IMR-90 (cell line): ENCODE measurements around the gene HBM. TPM values are rescaled to one million over a fixed set of nuclear protein-coding genes. Genes with fewer than 3 reads are reported as not detected.

Experiments
- ATAC-seq: fragments of 200-7000 bp; cut with Tn5 transposase; 2 replicates; pipeline ENCODE4 v1.9.1; 2020; ENCODE audit warnings: low read depth, mild to moderate bottlenecking, moderate library complexity
- BruUV-seq: library from RNA; stranded (reverse); fragments of 400-500 nt; replicated peaks from 2 replicates; lab custom pipeline; 2021; lab: Mats Ljungman, UMichigan
- CTCF ChIA-PET: fragments of 300-600 bp; formaldehyde crosslinking; extraction: SDS; loops from one replicate; lab custom pipeline; 2021; ENCODE audit warnings: antibody characterized with exemption; lab: Yijun Ruan, JAX
- POLR2A ChIA-PET: fragments of 300-600 bp; sonication (Branson Sonifier 250); formaldehyde crosslinking; loops from one replicate; lab custom pipeline; 2022; ENCODE audit warnings: antibody characterized with exemption; ENCODE audit not compliant: unreplicated experiment; lab: Charles Lee
- DNase-seq: peaks from one replicate; pipeline ENCODE4 v3.0.0; 2013
- H2AFZ ChIP-seq: replicated peaks from 2 replicates; pipeline ENCODE3; 2013; ENCODE audit warnings: low read length, mild to moderate bottlenecking; ENCODE audit not compliant: poor library complexity
- H2AK5ac ChIP-seq: 2 replicates; pipeline ENCODE4 v1.6.1; 2013; ENCODE audit warnings: low read depth, low read length, inconsistent platforms
- H2AK9ac ChIP-seq: replicated peaks from 2 replicates; pipeline ENCODE3; 2013; ENCODE audit warnings: mild to moderate bottlenecking, low read depth, low read length, moderate library complexity; ENCODE audit not compliant: poor library complexity
- H2BK120ac ChIP-seq: 2 replicates; pipeline ENCODE4 v1.6.1; 2013; ENCODE audit warnings: low read depth, low read length, inconsistent platforms
- H2BK15ac ChIP-seq: 3 replicates; pipeline ENCODE4 v1.6.1; 2013; ENCODE audit warnings: low read depth, low read length, inconsistent platforms
- H2BK20ac ChIP-seq: 2 replicates; pipeline ENCODE4 v1.6.1; 2013; ENCODE audit warnings: low read depth, mild to moderate bottlenecking, inconsistent platforms, low read length, moderate library complexity
- H2BK5ac ChIP-seq: 2 replicates; pipeline ENCODE4 v1.6.1; 2013; ENCODE audit warnings: mild to moderate bottlenecking, low read depth, low read length, inconsistent platforms; ENCODE audit not compliant: poor library complexity, severe bottlenecking
- H3K14ac ChIP-seq: replicated peaks from 2 replicates; pipeline ENCODE4 v1.6.1; 2013; ENCODE audit warnings: low read depth, low read length, inconsistent platforms
- H3K18ac ChIP-seq: 2 replicates; pipeline ENCODE4 v1.6.1; 2013; ENCODE audit warnings: low read depth, low read length, control low read depth
- H3K23ac ChIP-seq: 2 replicates; pipeline ENCODE4 v1.6.1; 2013; ENCODE audit warnings: low read depth, low read length, inconsistent platforms
- H3K27ac ChIP-seq: 2 replicates; pipeline ENCODE4 v1.5.1; 2013; ENCODE audit warnings: mild to moderate bottlenecking, control low read depth, low read length; ENCODE audit not compliant: insufficient read depth
- H3K27me3 ChIP-seq: 2 replicates; pipeline ENCODE4 v1.6.1; 2013; ENCODE audit warnings: low read length; ENCODE audit not compliant: control insufficient read depth, insufficient read depth
- H3K36me3 ChIP-seq: 2 replicates; pipeline ENCODE4 v1.6.1; 2013; ENCODE audit warnings: low read length, mixed read lengths; ENCODE audit not compliant: control insufficient read depth, insufficient read depth
- H3K4ac ChIP-seq: 2 replicates; pipeline ENCODE4 v1.6.1; 2013; ENCODE audit warnings: low read depth, low read length, inconsistent platforms
- H3K4me1 ChIP-seq: 2 replicates; pipeline ENCODE4 v1.6.1; 2013; ENCODE audit warnings: low read length, mixed read lengths; ENCODE audit not compliant: control insufficient read depth, insufficient read depth
- H3K4me2 ChIP-seq: 2 replicates; pipeline ENCODE4 v1.6.1; 2013; ENCODE audit warnings: low read depth, mild to moderate bottlenecking, control low read depth, low read length, moderate library complexity
- H3K4me3 ChIP-seq: 2 replicates; pipeline ENCODE4 v1.5.1; 2013; ENCODE audit warnings: low read depth, mild to moderate bottlenecking, control low read depth, low read length, moderate library complexity; ENCODE audit not compliant: insufficient read depth
- H3K56ac ChIP-seq: 2 replicates; pipeline ENCODE4 v1.6.1; 2013; ENCODE audit warnings: low read length, inconsistent platforms; ENCODE audit not compliant: insufficient read depth; ENCODE audit errors: extremely low read depth
- H3K79me1 ChIP-seq, 2 experiments: 2 replicates each; pipeline ENCODE4 v1.6.1; 2013; ENCODE audit warnings: low read length in 2 of 2, inconsistent platforms in 1 of 2, low read depth in 1 of 2
- H3K9ac ChIP-seq: 2 replicates; pipeline ENCODE4 v1.6.1; 2013; ENCODE audit warnings: low read depth, low read length, control low read depth
- H3K9me1 ChIP-seq: 2 replicates; pipeline ENCODE4 v1.6.1; 2013; ENCODE audit warnings: low read length, inconsistent platforms; ENCODE audit not compliant: insufficient read depth
- H3K9me3 ChIP-seq: 2 replicates; pipeline ENCODE4 v1.6.1; 2013; ENCODE audit warnings: low read length; ENCODE audit not compliant: control insufficient read depth, insufficient read depth
- H4K20me1 ChIP-seq: 2 replicates; pipeline ENCODE4 v1.6.1; 2013; ENCODE audit warnings: low read length, inconsistent platforms; ENCODE audit not compliant: insufficient read depth
- H4K5ac ChIP-seq: 2 replicates; pipeline ENCODE4 v1.6.1; 2013; ENCODE audit warnings: mild to moderate bottlenecking, low read depth, low read length, control low read depth
- H4K8ac ChIP-seq, 2 experiments: 2 replicates each; pipeline ENCODE4 v1.6.1; 2013; ENCODE audit warnings: low read depth in 2 of 2, low read length in 2 of 2, control low read depth in 1 of 2, inconsistent platforms in 1 of 2
- H4K91ac ChIP-seq: 2 replicates; pipeline ENCODE4 v1.6.1; 2013; ENCODE audit warnings: low read depth, low read length, inconsistent platforms; ENCODE audit not compliant: insufficient read depth
- CTCF ChIP-seq: conservative IDR thresholded peaks from 2 replicates; pipeline ENCODE4 v1.5.1; 2012; ENCODE audit warnings: mild to moderate bottlenecking, low read depth, low read length, improper control_type of control experiment
- ELK1 ChIP-seq: fragments of 150-350 bp; IDR thresholded peaks from 2 replicates; pipeline ENCODE4 v1.6.1; 2016; ENCODE audit warnings: low read depth, mild to moderate bottlenecking, low read length, moderate library complexity, borderline replicate concordance
- NFE2L2 ChIP-seq: fragments of 150-350 bp; IDR thresholded peaks from 2 replicates; pipeline ENCODE4 v1.6.1; 2016; ENCODE audit warnings: low read depth, mild to moderate bottlenecking, low read length
- POLR2A ChIP-seq: IDR thresholded peaks from 2 replicates; pipeline ENCODE4 v1.6.1; 2012; ENCODE audit warnings: mild to moderate bottlenecking, low read depth, low read length
- RFX5 ChIP-seq: IDR thresholded peaks from 2 replicates; pipeline ENCODE4 v1.8.0; 2012; ENCODE audit warnings: low read depth, mild to moderate bottlenecking, low read length, moderate library complexity
- WGBS, 2 experiments: methylation state at CpG; one replicate each; pipeline versions ENCODE4 v1.1.5 to v1.1.7; 2013; ENCODE audit warnings: missing lambda C conversion rate in 2 of 2; ENCODE audit not compliant: insufficient read length in 1 of 2; ENCODE audit errors: extremely low coverage in 2 of 2; 5-methylcytosine and 5-hydroxymethylcytosine counted together
- dilution Hi-C: fragments of 300-500 bp; cut with HindIII; formaldehyde crosslinking; loops from one replicate; pipeline ENCODE4 v1.14.3; 2018; ENCODE audit warnings: low sequenced_read_pairs; ENCODE audit not compliant: unreplicated experiment
- in situ Hi-C: fragments of 300-500 bp; cut with MboI; formaldehyde crosslinking; loops from 3 replicates; pipeline ENCODE4 v1.14.3; 2019; ENCODE audit warnings: low sequenced_read_pairs, inconsistent platforms, mixed read lengths
- intact Hi-C: fragments of 100-400 bp; cut with micrococcal nuclease; formaldehyde crosslinking; loops from 2 replicates; pipeline ENCODE4 v1.10.0; 2022
- polyA plus RNA-seq, 3 experiments: library from polyadenylated mRNA; depleted of rRNA; stranded (reverse); fragments of >200 nt; gene quantifications; 2 replicates each; pipeline ENCODE4 v1.2.3, GENCODE V29; 2012; ENCODE audit warnings: low replicate concordance in 1 of 3
- total RNA-seq: library from RNA; depleted of rRNA; stranded (reverse); fragments of >200 nt; gene quantifications from 2 replicates; pipeline ENCODE4 v1.2.3, GENCODE V29; 2012

HBM gene
- total and polyA plus RNA-seq, 2 of the 4 experiments (the other 2 are of a cell fraction): not detected

GRCh38 chr16:125011-125410 lies 40.8 kb upstream of the HBM start:
- no peak overlapping the region for H2BK20ac ChIP-seq
- no CpG with 5 or more reads among the region's 3 CpGs for WGBS, 2 experiments
- no peak overlapping the region for H3K4me3 ChIP-seq
- no peak overlapping the region for H3K9ac ChIP-seq
- H3K9me1 ChIP-seq: no peaks in the 10 kb centered on the region; the same call in 1 of the 2 replicates
- no peak overlapping the region for H2AFZ ChIP-seq
- no peak overlapping the region for H3K56ac ChIP-seq
- DNase-seq (no peak), ATAC-seq (no peak)
- H3K18ac ChIP-seq: no peak overlapping the region
- no peaks in the 10 kb centered on the region for H3K9me3 ChIP-seq
- no peak overlapping the region for H2BK15ac ChIP-seq
- H3K14ac ChIP-seq: no peak overlapping the region
- no peak overlapping the region for H3K4ac ChIP-seq
- POLR2A ChIA-PET: no interaction called here
- no peak for TF ChIP-seq POLR2A
- no peak for TF ChIP-seq CTCF
- TF ChIP-seq RFX5: no peak
- no peak for TF ChIP-seq NFE2L2
- no peak for TF ChIP-seq ELK1
- no peak overlapping the region for H3K23ac ChIP-seq
- BruUV-seq: no TSS peak
- H2BK5ac ChIP-seq: no peak overlapping the region
- CTCF ChIA-PET: no interaction called here
- H4K20me1 ChIP-seq: peaks cover 29% of the 10 kb centered on the region
- H4K91ac ChIP-seq: no peak overlapping the region
- H4K5ac ChIP-seq: no peak overlapping the region
- H4K8ac ChIP-seq: no peak overlapping the region
- no peaks in the 10 kb centered on the region for H3K27me3 ChIP-seq
- H2AK9ac ChIP-seq: no peak overlapping the region
- dilution Hi-C loops (no loop called here), in situ Hi-C loops (no loop called here), intact Hi-C loops (no loop called here)
- no peak overlapping the region for H2BK120ac ChIP-seq
- H3K4me2 ChIP-seq: no peak overlapping the region
- no peak overlapping the region for H3K27ac ChIP-seq
- peaks cover 3% of the 10 kb centered on the region; the same call in 1 of the 2 replicates for H3K4me1 ChIP-seq
- peaks cover 24 to 56% of the 10 kb centered on the region in 2 experiments for H3K79me1 ChIP-seq
- H2AK5ac ChIP-seq: no peak overlapping the region
- peaks cover 10% of the 10 kb centered on the region; the same call in 1 of the 2 replicates for H3K36me3 ChIP-seq
